C4-2B (cell line): ENCODE results near the gene JDP2.

Experiments used
- H3K27ac ChIP-seq: fragments of 450-650 bp; 2 replicates; pipeline ENCODE4 v1.5.1; 2017
- ZFX ChIP-seq: fragments of 450-650 bp; IDR thresholded peaks from 2 replicates; pipeline ENCODE4 v1.6.1; 2017
- TF ChIP-seq, protein P1 (sequence below): fragments of 450-650 bp; conservative IDR thresholded peaks from 2 replicates; pipeline ENCODE4 v1.5.1; 2017; ENCODE audit warnings: mild to moderate bottlenecking

The JDP2 gene

DNA sequence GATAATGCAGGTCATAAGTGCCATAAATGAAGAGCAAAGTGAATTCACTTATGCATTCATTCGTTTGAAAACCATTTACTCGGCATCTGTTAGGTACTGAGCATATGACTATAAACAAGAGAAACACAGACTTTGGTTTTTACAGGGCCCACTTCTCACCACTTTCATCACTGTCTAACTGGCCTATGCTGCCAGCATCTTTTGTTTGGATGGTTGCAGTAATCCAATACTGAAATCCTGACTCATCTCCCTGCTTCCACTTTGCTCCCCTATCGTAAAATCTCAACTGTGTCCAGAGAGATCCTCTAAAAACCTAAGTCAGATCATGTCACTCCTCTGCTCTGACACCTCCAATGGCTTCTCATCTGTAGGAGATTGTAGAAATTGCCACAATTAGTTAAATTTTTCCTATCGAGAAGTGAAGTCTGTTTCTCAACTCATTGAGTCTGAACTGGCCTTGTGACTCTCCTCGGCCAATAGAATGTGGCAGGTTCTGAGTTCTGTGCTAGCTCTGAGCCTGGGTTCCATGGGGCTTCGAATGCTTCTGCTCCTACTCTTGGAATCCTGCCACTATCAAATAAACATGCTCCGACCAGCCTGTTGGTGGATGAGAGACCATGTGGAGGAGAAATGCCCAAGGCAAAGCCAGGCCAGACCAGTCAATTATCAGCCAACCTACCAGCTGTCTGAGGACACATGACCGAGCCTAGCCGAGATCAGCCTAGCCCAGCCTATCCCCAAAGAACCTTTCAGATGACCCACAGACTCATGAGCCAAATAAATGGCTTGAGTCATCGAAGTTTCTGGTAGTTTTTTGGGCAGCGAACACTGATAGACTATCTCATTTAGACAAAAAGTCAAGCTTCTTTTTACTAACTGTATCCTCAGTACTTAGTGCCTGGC is 92.3 kb downstream of the JDP2 start:
- H3K27ac ChIP-seq = 0 out of 2 replicates have a peak overlapping the region, but pooled peaks have one; percentile 54

DNA sequence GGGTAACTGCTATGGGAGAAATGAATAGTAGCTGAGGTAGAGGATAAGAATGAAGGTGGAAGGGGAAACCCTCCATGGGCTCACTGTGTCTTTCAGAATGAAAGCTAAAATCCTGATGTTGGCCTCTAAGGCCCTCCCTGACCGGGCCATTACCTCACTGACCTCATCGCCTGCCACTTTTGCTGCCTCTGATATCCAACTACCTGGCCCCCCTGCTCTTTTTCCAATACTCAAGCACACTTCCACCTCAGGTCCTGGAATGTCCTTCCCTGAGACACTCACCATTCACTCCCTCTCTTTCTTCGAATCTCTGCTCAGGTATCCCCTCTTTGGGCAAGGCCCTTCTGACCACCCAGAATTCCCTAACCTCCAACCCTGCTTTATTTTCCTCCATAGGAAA is 93.0 kb downstream of the JDP2 start:
- peak overlapping the region; percentile 54 for H3K27ac ChIP-seq
- TF ChIP-seq, protein P1, sequence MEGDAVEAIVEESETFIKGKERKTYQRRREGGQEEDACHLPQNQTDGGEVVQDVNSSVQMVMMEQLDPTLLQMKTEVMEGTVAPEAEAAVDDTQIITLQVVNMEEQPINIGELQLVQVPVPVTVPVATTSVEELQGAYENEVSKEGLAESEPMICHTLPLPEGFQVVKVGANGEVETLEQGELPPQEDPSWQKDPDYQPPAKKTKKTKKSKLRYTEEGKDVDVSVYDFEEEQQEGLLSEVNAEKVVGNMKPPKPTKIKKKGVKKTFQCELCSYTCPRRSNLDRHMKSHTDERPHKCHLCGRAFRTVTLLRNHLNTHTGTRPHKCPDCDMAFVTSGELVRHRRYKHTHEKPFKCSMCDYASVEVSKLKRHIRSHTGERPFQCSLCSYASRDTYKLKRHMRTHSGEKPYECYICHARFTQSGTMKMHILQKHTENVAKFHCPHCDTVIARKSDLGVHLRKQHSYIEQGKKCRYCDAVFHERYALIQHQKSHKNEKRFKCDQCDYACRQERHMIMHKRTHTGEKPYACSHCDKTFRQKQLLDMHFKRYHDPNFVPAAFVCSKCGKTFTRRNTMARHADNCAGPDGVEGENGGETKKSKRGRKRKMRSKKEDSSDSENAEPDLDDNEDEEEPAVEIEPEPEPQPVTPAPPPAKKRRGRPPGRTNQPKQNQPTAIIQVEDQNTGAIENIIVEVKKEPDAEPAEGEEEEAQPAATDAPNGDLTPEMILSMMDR = no peak
- no peak for TF ChIP-seq ZFX

More for the DNA sequence above, 92.3 kb downstream of the JDP2 start:
- TF ChIP-seq ZFX = no peak

DNA sequence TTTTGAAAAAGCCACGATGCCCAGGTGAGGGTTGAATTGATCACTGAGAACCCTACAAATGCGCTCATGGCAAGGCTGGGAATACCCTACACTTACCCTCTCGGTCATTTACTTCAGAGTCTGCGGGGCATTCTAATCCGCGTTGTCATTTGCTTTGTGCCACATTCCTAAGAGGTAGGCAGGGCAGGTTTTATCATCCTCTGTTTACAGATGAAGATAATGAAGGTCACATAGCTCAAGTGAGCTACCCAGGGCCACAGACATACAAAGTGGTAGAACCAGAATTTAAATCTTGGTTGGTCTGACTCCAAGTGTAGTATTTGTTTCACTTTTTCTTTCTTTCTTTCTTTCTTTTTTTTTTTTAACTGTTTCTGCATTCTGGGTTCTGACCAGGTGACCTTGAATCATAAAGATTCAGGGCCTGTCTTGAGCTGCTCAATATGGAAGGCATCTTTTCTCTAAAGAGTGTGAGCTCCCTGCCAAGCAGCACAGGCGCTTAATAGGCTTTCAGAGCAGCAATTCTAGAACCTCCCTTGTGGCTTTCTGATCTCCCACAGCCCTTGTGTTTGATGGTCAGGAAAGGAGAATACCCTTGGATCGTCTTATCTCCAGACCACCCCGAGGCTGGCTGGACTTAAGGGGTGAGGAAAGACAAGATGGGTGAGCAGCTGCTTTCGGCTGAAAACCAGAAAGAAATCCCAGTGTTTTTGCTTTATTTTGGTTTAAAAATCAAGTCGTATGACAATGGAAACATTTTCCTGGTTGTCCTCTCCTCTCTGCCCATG is 93.8 kb downstream of the JDP2 start:
- peak overlapping the region; percentile 54 for H3K27ac ChIP-seq

DNA sequence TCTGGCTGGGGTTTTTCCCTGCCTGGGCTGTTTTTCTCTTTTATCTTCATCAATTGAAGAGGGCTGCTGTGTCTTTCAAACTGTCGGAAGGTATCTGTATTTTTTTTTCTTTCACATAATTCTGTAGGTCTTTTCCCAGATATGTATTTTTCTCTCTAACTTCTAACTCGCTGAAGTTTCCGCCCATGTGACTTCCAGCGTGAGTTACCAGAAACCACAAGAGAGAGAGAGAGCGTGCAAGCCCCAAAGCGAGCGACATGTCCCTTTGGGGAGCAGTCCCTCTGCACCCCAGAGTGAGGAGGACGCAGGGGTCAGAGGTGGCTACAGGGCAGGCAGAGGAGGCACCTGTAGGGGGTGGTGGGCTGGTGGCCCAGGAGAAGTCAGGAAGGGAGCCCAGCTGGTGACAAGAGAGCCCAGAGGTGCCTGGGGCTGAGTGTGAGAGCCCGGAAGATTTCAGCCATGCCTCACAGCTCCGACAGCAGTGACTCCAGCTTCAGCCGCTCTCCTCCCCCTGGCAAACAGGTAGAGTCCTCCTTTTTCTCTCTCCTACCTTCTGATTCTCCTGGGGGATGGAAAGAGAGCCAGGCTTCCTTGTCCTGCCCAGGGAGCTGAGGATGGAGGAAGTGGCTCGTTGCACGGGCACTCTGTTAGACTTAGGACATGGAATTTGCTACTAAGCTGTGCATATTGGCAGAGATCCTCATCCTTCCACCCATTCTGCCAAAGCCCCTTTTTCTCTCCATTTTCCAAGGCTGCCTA is 94.6 kb downstream of the JDP2 start, which contains the start of gene BATF:
BATF (plus strand) TSS at position 246 of the 759 bp plus-strand sequence; CDS start at position 460, 214 bp downstream.
- TF ChIP-seq, protein P1 = no peak
- TF ChIP-seq ZFX = no peak
- peak within 1 kb of the TSS; percentile 54 for H3K27ac ChIP-seq

More for the DNA sequence above, 93.8 kb downstream of the JDP2 start:
- TF ChIP-seq ZFX = no peak
- TF ChIP-seq, protein P1 = no peak

DNA sequence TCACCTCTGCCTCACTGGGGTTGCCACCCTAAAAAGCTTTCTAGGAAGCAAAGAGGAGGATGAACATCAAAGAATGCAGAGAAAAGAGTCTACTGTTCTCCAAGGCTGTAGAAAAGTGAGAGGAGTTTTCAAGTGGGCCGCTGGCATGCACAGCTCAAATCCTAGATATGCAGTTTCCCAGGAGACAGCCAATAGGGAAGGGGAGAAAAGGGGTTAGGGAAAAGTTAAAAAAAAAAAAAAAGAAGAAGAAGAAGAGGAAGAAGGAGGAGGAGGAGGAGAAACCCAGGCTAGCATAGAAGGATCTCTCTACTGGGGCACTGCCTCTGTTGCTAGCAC is 95.1 kb downstream of the JDP2 start:
- no peak overlapping the region for H3K27ac ChIP-seq
- TF ChIP-seq, protein P1 = no peak
- TF ChIP-seq ZFX = no peak
